Stimulated activated CD4-positive, alpha-beta T cell treated with anti-CD3 and anti-CD28 coated beads, Interleukin-15, amount 100 ng/mL, for 1 hour (primary cell): ENCODE measurements around the gene RSPH6A.

Experiments
- DNase-seq, 2 donors: peaks; one replicate each; pipeline ENCODE4 v3.0.0-alpha.2; 2020; ENCODE audit warnings: low read depth in 1 of 2, low spot score in 1 of 2

RSPH6A gene

DNA sequence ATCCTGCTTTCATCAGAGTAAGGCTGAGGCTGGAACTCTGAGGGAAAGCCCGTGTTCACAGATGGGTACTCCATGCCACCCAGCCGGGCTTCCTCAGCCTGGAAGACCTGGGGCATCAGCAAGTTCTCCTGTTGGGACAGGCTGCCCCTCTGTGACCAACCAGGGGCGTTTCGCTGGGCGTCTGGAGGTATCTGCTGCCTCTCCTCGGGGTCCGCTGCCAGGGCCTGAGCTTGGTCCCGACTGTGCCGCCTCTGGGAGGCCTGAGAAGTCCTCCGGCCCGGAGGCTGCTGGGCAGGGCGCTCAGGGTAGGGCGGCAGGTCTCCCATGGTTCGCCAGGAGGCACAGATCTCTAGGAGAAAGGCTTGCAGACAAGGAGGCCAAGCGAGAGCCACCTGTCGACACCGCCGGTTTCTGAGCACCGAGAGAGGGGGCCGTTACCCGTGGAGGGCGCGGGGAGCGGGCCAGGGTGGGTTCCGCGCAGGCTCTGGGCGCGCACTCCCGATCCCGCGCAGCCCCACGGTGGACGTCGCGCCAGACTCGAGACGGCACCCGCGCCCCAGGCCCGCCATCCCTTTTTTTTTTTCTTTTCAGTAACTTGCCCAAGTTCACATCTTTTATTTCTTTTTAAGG, at the start of gene RSPH6A:
TSS of gene RSPH6A (minus strand) at position 458 of the 630 bp plus-strand sequence. CDS start at position 326, 132 bp downstream.
- no peak for DNase-seq

DNA sequence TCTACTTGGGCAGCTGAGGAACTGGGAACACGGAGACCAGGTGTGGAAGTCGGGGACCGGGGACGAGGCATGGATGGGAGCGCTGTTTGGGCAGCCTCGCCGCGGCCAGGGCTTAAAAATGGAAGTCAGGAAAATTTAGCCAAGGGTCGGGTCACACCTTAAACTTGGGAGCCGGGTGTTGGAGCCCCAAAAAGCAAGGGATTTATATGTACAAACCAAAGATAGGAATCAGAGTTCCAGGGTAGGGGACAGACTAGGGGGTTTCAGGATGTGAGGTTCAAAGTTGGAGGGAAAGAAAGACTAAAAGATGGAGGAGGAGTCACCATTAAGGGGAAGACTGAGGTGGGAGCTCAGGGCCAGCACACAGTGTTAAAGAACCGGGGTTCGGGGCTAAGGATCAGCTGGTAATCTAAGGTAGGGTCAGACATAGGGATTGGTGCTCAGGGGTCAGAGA, 49.5 kb upstream of the RSPH6A start:
- no peak for DNase-seq

DNA sequence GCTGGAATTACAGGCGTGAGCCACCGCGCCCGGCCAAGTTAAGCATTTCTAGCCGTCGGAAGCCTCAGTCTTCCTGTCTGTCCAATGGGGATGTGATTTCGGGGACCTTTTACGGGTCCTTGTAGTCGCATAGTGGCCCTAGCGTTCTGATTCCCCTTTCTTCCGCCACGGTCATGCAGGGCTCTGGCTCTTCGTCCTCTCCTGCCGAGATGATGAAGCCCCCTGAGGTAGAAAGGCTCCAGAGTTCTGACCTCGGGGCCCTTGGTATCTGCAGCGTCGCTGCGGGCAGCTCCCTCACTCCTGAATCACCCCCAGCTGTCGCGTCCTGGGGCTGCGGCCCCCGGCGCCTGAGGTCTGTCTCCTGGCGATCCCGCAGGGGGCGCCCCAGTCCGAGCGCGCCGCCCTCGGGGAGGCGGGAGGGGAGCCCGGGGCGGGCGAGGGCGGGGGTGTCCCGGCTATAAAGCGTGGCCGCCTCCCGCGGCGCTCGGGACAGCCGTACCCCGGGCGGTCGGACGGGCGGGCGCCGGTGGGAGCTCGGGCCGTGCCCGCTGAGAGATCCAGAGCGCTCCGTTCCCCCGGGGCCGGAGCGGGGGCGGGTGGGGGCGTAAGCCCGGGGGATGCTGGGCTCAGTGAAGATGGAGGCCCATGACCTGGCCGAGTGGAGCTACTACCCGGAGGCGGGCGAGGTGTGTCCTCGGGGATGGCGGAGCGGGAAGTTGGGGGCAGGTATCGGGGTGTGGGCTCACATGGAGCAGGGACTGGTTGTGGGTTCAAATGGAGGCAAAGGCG, 48.9 kb upstream of the RSPH6A start, which contains the start of gene FOXA3:
TSS of gene FOXA3 (plus strand) at position 487 of the 789 bp plus-strand sequence. CDS start at position 618, 131 bp downstream.
- DNase-seq: peak; percentile 26 to 47

DNA sequence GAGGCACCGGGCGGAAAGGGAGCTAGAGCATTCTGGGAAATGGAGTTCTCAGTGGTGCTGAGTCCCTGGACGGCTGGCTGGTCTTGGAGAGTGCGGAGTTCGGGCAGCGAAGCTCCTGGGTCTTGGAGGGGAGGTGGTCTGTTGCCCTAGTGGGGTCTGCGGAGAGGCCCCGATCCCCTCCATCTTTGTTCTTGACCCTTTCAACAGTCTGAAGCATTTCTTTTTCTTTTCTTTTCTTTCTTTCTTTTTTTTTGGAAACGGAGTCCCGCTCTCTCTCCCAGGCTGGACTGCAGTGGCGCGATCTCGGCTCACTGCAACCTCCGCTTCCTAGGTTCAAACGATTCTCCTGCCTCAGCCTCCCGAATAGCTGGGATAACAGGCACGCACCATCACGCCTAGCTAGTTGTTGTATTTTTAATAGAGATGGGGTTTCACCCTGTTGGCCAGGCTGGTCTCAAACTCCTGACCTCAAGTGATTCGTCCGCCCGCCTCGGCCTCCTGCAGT, 48.3 kb upstream of the RSPH6A start:
- DNase-seq: no peak

DNA sequence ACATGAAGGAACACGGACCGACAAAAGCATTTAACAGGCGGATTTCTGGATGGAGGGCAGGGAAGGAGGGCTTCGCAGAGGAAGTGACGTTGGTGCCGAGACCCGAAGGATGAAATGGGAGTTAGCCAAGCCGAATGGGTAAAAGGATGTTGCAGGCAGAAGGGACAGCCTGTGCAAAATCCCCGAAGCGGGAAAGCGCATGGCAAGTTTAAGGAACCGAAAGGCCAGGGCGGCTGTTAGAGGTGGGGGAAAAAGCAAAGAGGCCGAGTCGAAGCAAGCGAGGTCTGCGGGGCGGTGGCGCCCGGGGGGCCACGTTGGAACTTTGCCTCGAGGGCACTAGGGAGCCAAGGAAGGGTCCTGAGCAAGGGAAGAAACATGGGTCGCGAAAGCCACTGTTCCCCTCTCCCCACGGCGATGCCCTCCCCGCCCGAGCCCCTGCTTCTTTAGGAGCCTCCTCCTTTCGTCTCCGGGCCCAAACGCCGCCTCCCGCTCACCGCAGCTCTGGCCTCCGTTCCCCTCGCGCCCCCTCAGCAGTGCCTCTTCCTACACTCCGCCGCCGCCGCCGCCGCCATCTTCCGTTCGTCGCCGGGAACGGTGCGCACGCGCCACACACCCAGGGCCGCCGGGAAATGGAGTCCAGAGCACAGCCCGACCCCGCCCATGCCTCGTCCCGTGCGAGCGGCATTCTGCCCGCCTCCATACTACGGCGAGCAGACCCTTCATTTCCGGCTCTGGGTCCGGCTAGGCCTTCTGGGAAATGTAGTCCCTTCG, 47.6 kb upstream of the RSPH6A start, which contains the start of gene SYMPK:
TSS of gene SYMPK (minus strand) at position 584 of the 771 bp plus-strand sequence. CDS start 8,652 bp downstream, outside the sequence.
- peak; percentile 97 for DNase-seq

DNA sequence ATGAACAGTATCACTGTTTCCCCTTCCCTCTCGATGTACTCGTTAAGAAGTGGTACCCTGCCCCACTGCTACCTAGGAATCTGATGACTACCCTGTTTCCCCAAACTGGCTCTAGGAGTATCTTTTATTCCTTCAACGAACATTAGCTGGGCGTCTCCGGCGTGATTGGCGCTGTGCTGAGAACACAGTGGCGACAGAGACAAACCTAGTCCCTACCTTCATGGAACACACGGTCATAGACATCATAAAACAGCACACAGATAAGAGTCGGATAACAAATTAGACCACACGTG, 47.1 kb upstream of the RSPH6A start:
- DNase-seq: no peak

DNA sequence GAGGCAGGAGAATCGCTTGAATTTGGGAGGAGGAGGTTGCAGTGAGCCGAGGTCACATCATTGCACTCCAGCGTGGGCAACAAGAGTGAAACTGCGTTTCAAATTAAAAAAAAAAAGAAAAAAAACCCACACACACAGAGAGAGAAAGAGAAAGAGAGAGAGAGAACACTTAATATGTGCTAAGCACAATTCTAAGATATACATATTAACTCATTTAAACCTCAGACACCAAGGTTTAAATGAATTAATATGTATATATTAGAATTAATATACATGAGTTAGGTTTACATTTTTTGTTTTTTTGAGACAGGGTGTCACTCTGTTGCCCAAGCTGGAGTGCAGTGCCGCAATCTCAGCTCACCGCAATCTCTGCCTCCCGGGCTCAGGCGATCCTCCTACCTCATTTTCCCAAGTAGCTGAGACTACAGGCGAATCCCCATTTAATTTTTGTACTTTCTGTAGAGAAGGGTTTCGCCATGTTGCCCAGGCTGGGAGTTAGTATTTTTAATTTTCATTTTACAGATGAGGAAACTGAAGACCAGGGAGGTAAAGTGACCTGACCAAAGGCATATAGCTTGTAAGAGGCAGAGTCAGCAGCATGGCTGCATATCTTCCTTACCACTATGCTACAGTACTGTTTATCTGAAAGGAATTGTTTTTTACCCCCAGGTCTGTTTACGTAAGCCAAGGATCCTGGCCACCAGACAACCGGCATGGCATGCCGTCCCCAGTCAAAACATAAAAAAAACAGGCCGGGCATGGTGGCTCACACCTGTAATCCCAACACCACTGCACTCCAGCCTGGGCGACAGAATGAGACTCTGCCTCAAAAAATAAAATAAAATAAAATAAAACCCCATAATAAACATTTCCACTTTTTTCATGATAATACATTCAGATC, 45.5 kb upstream of the RSPH6A start:
- DNase-seq: no peak

DNA sequence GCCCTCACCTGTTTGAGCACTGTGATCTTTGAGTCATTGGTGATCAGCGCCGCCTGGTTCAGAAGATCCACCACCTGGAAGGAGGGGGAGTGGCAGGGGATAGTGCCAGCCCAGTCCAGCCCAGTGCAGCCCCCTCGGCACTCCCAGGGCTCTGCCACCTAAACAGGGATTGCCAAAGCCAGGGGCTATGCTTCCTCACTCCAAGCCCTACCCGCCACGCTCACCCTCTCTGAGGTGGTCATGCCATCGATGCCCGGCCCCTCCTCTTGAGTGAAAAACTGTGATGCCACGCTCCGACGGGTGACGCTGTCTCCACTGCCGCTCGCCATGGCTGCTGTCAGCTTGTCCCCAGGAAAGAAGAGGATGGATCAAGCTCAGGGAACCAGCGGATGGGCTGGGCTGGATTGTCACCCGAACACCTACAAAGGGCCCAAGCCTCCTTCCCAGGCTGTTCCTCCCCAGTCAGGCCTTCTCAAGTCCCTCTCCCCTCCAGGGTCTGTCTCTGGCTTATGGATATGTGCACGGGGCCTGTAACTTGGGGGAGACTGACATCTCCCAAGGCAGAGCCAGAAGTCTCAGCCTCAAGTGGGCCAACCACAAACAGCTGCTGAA, 39.2 kb upstream of the RSPH6A start:
- DNase-seq: no peak

DNA sequence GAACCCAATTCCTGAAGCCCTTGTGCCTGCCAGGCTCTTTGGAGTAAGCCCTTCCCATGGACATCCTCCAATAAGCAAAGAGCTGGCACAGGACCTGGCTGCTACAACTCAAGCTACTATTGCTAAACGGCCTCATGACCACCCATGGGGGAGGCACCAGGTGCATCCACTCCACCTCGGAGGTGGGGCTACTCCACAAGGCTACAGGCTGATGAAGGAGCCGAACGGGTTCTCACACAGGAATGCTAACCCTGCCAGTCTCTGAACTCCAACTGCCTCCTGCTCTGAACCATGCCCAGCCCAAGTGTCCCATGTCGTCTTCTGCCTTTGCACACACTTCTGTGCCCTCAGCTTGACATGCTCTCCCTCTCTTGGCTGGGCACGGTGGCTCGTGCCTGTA, 37.9 kb upstream of the RSPH6A start:
- DNase-seq: no peak

DNA sequence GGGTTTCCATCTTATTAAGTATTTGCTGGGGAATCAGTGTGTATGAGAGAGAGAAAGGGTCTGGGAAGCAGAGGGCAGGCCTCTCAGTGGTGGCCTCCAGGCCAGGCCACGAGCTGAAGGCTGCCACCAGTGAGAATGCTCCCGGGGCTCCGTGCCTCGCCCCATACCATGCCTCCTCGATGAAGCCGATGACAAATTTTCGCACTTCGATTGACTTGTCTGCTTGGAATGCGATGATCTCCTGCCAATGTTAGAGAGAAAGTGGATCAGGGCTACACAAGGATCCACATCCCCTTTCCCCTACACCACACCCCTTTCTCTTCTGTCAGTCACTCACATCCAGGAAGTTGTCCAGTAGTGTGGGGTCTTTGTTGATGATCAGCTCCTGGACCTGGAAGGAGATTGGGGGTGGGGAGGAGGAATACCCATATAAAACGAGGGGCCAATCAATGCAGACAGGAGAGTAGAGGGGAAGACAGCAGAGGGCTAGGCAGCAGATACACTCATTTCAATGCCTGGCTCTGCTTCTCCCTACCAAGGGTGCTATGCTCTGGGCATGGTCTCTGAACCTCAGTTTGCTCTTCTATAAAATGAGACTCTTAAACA, 37.1 kb upstream of the RSPH6A start:
- no peak for DNase-seq

DNA sequence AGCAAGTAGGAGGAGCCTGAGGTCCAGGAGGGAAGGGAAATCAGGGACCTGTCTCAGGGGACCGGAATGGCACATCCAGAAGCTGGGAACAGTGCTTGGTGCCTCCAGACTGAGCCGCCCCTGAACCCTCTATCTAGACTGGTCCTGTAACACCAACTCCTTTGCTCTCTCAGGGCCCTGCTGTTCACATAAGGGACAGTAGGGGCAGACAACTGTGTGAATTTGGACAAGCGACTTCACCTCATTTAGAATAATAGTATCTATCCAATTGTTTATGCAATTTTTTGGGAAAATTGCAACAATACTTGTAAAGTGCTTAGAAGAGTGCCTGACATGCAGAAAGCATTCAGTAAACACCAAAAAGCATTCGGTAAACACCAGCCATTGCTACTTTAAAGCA, 33.8 kb upstream of the RSPH6A start:
- DNase-seq: no peak

DNA sequence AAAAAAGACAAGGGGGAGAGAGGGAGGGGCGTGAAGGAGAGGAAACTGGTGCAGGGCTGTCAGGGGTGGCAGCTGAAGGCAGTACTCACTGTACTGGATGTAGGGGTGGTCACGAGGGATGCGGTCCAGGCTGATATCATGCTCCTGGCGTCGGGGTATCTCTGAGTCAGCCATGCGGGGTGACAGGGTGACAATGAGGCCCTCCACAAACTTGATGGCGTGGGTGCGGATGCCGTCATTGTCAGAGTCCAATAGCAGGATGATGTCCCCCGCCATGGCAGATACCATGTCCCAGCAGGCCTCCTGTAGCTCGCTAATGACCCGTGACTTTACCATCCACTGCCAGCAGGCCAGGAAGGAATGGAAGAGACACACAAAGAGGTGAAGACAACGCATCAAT, 32.6 kb upstream of the RSPH6A start:
- DNase-seq: no peak

DNA sequence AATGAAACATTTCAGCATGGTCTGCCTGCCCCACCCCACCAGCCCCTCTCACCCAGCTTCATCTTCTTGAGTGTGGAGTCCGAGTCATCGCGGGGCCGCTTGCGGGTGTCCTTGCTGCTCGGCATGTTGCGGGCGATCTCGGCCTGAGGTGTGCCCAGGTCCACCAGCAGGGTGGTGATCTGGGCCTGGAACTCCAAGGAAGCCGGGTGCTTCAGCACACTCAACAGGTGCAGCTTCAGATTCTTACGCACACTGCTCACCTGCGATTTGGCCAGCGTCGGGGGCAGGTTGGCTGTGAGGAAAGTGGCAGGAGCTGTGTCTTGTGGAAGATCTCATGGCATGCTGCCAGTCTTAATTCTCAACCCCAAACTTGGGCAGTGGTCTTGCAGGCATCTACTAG, 27.1 kb upstream of the RSPH6A start:
- no peak for DNase-seq

DNA sequence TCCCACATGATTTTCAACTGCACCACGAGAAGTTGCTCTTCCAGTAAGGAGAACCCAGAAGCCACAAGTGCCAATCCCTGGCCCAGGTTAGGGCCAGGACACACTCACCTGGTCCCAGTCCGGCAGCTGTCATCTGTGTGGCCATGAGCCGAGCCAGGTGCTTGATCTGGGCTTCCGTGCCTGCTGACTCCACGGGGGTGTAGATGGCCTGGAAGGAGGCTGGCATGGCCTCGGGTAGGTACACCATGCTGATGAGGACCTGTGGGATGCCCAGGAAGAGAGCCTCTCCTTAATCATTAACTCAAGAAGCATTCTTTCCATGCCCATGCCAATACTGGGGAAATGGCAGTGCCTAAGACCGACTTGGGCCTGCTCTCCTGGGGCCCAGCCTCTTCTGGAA, 19.9 kb upstream of the RSPH6A start:
- no peak for DNase-seq

DNA sequence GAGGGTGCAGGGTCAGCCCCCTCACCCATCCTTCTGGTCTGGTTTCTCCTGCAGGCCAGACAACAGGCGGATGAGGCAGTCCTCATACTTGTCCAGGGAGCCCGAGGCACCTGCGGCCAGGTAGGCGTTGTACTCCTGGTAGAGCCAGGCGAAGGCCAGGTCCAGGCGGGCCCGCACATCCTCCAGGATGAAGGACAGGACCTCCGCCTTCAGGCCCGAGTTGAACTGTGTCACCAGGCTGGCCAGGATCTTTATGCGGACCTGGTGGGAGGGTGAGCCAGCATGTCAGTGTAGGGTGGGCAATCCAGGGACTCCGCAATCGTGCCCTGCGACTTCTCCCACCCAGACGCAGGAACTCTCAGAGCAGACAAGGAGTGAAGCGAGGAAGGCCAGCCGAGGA, 13.8 kb upstream of the RSPH6A start:
- DNase-seq: no peak

DNA sequence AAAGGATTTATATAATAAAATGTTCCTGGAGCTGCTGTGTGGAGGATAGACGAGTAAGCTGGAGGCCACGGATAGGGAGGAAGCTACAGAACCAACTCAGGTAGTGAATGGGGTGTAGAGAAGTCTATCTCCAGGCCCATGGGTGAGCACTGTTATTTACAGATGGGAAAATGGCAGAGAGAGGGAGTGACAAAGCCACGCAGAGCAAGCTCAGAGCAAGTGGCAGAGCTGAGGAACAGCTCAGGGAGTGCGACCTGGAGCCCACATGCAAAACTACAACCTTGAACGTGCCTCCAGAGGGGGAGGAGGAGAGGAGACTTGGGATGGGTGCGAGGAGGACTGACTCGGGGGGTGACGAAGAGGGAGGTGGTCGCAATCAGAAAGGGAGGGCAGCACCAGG, 13.4 kb upstream of the RSPH6A start:
- DNase-seq: no peak

DNA sequence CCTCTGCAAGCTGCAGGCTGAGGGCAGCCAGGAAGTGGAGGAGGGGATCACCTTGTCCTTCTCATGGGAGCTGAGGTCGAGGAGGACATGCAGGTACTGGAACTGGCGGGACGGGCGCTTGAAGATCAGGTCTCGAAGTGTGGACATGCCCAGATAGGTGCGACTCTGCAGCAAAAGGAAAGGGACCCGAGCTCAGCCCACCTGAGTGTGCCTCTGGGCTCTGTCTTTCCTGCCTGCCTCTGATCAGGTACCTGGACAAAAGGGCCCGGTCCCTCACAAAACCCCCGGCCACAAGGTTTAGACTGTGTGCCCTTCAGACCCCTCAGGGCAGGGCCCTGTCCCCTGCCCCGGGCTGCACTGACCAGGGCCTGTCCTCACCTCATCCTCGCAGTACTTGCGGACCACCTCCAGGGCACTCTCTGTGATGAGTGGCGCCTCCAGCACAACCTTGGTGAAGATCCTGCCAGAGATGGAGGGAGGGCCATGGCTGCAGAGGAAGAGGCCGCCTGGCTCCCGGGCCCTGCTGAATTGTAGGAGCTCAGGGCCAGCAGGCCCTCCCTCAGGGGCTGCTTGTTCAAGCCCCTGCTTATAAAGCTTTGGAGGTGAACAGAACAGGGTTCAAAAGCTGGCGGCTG, 12.5 kb upstream of the RSPH6A start:
- DNase-seq: no peak

DNA sequence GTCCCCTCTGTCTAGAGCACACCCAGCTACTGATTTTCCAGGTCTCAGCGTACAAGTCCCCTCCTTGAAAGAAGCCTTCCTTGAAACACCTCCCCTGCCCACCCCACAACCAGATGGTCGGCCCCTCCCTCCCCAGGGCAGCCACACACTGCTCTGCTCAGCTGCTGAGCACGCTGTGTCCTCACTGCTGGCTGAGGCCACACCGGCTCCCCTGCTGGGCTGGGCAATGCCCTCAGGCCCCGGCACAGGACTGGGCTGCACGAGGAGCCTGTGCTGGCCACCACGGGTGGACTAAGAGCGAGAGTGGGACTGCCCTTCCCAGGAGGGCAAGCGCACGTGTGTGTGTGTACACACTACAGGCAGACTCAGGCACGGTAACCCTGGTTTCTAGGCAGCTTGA, 11.8 kb upstream of the RSPH6A start:
- no peak for DNase-seq
